Stimulated activated CD4-positive, alpha-beta T cell treated with anti-CD3 and anti-CD28 coated beads, Interleukin-1b, Interleukin-23, amount 100 ng/mL, for 1 hour (primary cell): ENCODE results near the gene MMP11.

Source experiments
- DNase-seq, 2 donors: peaks; one replicate each; pipeline ENCODE4 v3.0.0-alpha.2; 2020; ENCODE audit warnings: low read depth in 2 of 2

Gene MMP11

GRCh38 chr22:23828800-23829680 is 56.4 kb downstream of the MMP11 start:
- no peak for DNase-seq

- no peak for DNase-seq
Observed at GRCh38 chr22:23829845-23830372, 57.3 kb downstream of the MMP11 start.

- no peak for DNase-seq
Observed at GRCh38 chr22:23831261-23831660, 58.6 kb downstream of the MMP11 start.

- DNase-seq: no peak
Observed at GRCh38 chr22:23831781-23832180, 59.1 kb downstream of the MMP11 start.

GRCh38 chr22:23832226-23833016 is 59.8 kb downstream of the MMP11 start:
- DNase-seq: no peak

- DNase-seq: no peak
Observed at GRCh38 chr22:23833017-23833751, 60.5 kb downstream of the MMP11 start.
